ENCODE results near the gene BCL3. TPM values are rescaled to one million over a fixed set of nuclear protein-coding genes. Genes with fewer than 3 reads are reported as not detected.
A peak's percentile ranks its signal among the peaks of the same experiment; 100 is the strongest.

The BCL3 gene
- total and polyA plus RNA-seq, 2 of the 13 experiments (the other 11 are each of a cell fraction or from before 2014, with no cell fraction given), result 2.3 to 4.0 TPM

DNA sequence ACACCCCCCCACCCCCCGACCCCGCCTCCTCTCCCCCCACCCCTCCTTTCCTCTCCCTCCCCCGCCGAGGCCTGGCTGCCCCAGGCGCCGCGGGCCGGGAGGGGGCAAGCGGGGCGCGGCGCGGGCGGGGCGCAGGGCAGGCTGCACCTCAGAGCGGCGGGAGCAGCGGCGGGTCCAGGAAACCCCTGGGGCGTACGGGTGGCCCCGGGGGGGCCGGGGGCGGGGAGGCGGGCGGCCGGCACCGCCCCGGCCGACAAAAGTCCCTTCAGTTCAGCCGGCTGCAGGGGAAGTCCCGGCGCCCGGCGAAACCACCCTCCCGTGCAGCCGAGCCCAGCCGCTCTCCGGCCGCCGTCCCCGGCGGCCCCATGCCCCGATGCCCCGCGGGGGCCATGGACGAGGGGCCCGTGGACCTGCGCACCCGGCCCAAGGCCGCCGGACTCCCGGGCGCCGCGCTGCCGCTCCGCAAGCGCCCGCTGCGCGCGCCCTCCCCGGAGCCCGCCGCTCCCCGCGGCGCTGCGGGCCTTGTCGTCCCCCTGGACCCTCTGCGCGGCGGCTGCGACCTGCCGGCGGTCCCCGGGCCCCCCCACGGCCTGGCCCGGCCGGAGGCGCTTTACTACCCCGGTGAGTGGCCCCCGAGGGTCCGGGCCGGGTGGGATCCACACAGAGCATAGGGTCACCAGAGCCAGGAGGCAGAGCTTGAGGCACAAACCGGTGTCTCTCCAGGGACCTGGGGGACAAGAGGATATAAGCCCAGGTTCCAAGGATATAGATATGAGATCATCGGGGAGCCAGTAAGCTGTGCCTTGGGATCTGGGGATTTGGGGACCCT is at the start of gene BCL3 (continued):
- TF ChIP-seq, protein P1, sequence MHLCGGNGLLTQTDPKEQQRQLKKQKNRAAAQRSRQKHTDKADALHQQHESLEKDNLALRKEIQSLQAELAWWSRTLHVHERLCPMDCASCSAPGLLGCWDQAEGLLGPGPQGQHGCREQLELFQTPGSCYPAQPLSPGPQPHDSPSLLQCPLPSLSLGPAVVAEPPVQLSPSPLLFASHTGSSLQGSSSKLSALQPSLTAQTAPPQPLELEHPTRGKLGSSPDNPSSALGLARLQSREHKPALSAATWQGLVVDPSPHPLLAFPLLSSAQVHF (CRISPR knock-in tag; IDR thresholded peaks at IDR 0.05), result no peak

DNA sequence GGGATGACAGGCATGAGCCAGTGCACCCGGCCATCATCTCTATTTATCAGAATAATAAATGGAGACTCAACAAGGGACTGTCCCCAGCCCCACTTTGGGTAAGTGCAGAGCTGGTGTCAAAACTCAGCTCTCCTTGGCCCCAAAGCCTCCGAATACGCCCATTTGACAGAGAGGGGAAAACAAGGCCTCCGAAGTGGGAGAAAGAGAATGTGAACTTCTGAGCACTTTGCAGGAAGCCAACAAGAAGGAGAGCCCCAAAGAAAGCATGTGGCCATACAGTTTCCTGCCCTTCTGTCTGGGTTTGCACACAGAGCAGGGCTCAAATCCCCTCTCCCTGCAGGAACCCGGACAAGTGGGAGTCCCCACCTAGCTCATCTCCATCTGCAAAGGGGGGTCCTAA is 48.0 kb upstream of the BCL3 start:
- Histone ChIP-seq H3K4me1 (ENCODE audit: insufficient read depth, low read length) (peaks cover 66% of the 10 kb centered on the region), H3K27me3 (ENCODE audit: control insufficient read depth in 1 of 2, insufficient read depth in 2 of 2, low read length in 2 of 2) (no peaks in the 10 kb centered on the region), H4K20me1 (ENCODE audit: insufficient read depth, low read length) (no peaks in the 10 kb centered on the region), H3K79me2 (ENCODE audit: insufficient read depth, low read length) (no peaks in the 10 kb centered on the region), H3K9ac (ENCODE audit: insufficient read depth, low read depth, low read length) (0 out of 2 replicates have a peak overlapping the region, but pooled peaks have one; percentile 14), H3K27ac (ENCODE audit: extremely low read length, insufficient read depth, low read length) (no peak overlapping the region), H3K9me3 (ENCODE audit: low read length) (no peaks in the 10 kb centered on the region), H3K36me3 (replicated peaks in 1 of 2; ENCODE audit: control insufficient read depth in 1 of 2, insufficient read depth in 2 of 2, low read length in 2 of 2) (no peaks in the 10 kb centered on the region), H2AFZ (ENCODE audit: low read length) (no peak overlapping the region), H3K4me2 (ENCODE audit: low read depth, low read length) (peak overlapping the region; percentile 20; the same call in 1 of the 2 replicates), H3K4me3 (replicated peaks in 1 of 3; ENCODE audit: insufficient read depth in 1 of 3, low read depth in 2 of 3, low read length in 3 of 3) (no peak overlapping the region)
- WGBS (ENCODE audit: low lambda C conversion rate), result 64% methylated on average over 5 of the region's 5 CpGs
- ChIA-PET POLR2A (no interaction called here), CTCF (ENCODE audit: low intra/inter-chr PET ratio, low total read pairs) (no interaction called here)
- TF ChIP-seq ZNF629 (CRISPR knock-in tag; conservative IDR thresholded peaks at IDR 0.05), result peak; percentile 80
- no peak for TF ChIP-seq BRD4 (CRISPR knock-in tag; IDR thresholded peaks at IDR 0.05)
- no peak for FAIRE-seq
- DNase-seq (ENCODE audit: low spot score), result no peak
- intact Hi-C loops (cut with micrococcal nuclease; ENCODE audit: unreplicated experiment) (no loop called here), in situ Hi-C loops (cut with HindIII; ENCODE audit: extremely low pct_ligation_motif_present, low pct_unique_long_range_greater_than_20kb) (no loop called here)
- ATAC-seq, result no peak
- BruUV-seq (replicated peaks), result no TSS peak

DNA sequence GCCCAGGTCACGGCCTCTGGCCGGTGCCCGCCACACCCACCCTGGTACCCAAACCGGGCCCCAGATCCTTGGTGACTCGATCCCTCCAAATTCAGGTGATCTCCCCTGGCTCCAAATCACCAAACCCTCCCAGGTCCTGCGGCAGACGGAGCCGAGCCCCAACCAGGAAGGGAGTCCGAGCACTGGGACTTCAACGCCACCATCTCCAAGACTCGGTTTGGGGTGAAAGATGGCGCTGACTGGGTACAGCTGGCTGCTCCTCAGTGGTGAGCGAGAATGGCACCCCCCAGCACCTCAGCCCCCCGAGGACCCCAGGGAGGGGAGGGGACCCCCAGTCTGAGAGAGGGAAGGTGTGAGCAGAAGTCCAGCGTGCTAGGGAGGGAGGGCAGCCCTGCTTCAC is 47.3 kb upstream of the BCL3 start:
- no peaks in the 10 kb centered on the region for H4K20me1 ChIP-seq (ENCODE audit: insufficient read depth, low read length)
- H2AFZ ChIP-seq (ENCODE audit: low read length), result no peak overlapping the region
- no peaks in the 10 kb centered on the region for H3K79me2 ChIP-seq (ENCODE audit: insufficient read depth, low read length)
- 0 out of 2 replicates have a peak overlapping the region, but pooled peaks have one; percentile 14 for H3K9ac ChIP-seq (ENCODE audit: insufficient read depth, low read depth, low read length)
- no peaks in the 10 kb centered on the region for H3K27me3 ChIP-seq (ENCODE audit: control insufficient read depth in 1 of 2, insufficient read depth in 2 of 2, low read length in 2 of 2)
- ChIA-PET POLR2A (interaction anchor here (0.7 kb wide), 2 partner anchors 10 to 17 kb away, joined by 3 to 4 read pairs; no protein-coding TSS in a partner anchor), CTCF (ENCODE audit: low intra/inter-chr PET ratio, low total read pairs) (no interaction called here)
- in situ Hi-C loops (cut with HindIII; ENCODE audit: extremely low pct_ligation_motif_present, low pct_unique_long_range_greater_than_20kb), result no loop called here
- intact Hi-C loops (cut with micrococcal nuclease; ENCODE audit: unreplicated experiment), result no loop called here
- TF ChIP-seq, protein P2, sequence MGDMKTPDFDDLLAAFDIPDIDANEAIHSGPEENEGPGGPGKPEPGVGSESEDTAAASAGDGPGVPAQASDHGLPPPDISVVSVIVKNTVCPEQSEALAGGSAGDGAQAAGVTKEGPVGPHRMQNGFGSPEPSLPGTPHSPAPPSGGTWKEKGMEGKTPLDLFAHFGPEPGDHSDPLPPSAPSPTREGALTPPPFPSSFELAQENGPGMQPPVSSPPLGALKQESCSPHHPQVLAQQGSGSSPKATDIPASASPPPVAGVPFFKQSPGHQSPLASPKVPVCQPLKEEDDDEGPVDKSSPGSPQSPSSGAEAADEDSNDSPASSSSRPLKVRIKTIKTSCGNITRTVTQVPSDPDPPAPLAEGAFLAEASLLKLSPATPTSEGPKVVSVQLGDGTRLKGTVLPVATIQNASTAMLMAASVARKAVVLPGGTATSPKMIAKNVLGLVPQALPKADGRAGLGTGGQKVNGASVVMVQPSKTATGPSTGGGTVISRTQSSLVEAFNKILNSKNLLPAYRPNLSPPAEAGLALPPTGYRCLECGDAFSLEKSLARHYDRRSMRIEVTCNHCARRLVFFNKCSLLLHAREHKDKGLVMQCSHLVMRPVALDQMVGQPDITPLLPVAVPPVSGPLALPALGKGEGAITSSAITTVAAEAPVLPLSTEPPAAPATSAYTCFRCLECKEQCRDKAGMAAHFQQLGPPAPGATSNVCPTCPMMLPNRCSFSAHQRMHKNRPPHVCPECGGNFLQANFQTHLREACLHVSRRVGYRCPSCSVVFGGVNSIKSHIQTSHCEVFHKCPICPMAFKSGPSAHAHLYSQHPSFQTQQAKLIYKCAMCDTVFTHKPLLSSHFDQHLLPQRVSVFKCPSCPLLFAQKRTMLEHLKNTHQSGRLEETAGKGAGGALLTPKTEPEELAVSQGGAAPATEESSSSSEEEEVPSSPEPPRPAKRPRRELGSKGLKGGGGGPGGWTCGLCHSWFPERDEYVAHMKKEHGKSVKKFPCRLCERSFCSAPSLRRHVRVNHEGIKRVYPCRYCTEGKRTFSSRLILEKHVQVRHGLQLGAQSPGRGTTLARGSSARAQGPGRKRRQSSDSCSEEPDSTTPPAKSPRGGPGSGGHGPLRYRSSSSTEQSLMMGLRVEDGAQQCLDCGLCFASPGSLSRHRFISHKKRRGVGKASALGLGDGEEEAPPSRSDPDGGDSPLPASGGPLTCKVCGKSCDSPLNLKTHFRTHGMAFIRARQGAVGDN (CRISPR knock-in tag; IDR thresholded peaks at IDR 0.05), result peak; percentile 18; the same call in 1 of the 2 replicates
- TF ChIP-seq HOXA9 (CRISPR knock-in tag; IDR thresholded peaks at IDR 0.05; ENCODE audit: borderline replicate concordance) (no peak), AGO2 (optimal IDR thresholded peaks at IDR 0.05; ENCODE audit: low read depth, low read length) (peak; percentile 64)
- ATAC-seq (no peak), FAIRE-seq (no peak), DNase-seq (ENCODE audit: low spot score) (no peak)
- 72% methylated on average over 12 of the region's 15 CpGs for WGBS (ENCODE audit: low lambda C conversion rate)
- no TSS peak for BruUV-seq (replicated peaks)
- H3K9me3 ChIP-seq (ENCODE audit: low read length), result no peaks in the 10 kb centered on the region
- H3K4me2 ChIP-seq (ENCODE audit: low read depth, low read length), result peak overlapping the region; percentile 20
- peaks cover 66% of the 10 kb centered on the region for H3K4me1 ChIP-seq (ENCODE audit: insufficient read depth, low read length)
- no peak overlapping the region; a peak in 1 of 6 replicates for H3K4me3 ChIP-seq (replicated peaks in 1 of 3; ENCODE audit: insufficient read depth in 1 of 3, low read depth in 2 of 3, low read length in 3 of 3)
- no peak overlapping the region for H3K27ac ChIP-seq (ENCODE audit: extremely low read length, insufficient read depth, low read length)
- no peaks in the 10 kb centered on the region for H3K36me3 ChIP-seq (replicated peaks in 1 of 2; ENCODE audit: control insufficient read depth in 1 of 2, insufficient read depth in 2 of 2, low read length in 2 of 2)
